Transverse colon (tissue), 4 donors: ENCODE measurements around the gene KCNQ4. TPM values are rescaled to one million over a fixed set of nuclear protein-coding genes. Genes with fewer than 3 reads are reported as not detected.

Source experiments
- DNase-seq: peaks from one replicate; pipeline ENCODE4 v3.0.0-alpha.2; 2019
- H3K27ac ChIP-seq, 4 donors: fragments of 200-600 bp; sonication (generic); 2 replicates each; pipeline ENCODE4 v1.5.1; 2016 to 2018; ENCODE audit warnings: inconsistent platforms in 4 of 4
- H3K27me3 ChIP-seq: fragments of 200-600 bp; sonication (generic); 2 replicates; pipeline ENCODE4 v1.5.1; 2017; ENCODE audit warnings: inconsistent platforms
- H3K36me3 ChIP-seq, 4 donors: fragments of 200-600 bp; sonication (generic); 2 replicates each; pipeline ENCODE4 v1.5.1; 2017 to 2019; ENCODE audit warnings: inconsistent platforms in 4 of 4
- H3K4me1 ChIP-seq, 4 donors: fragments of 200-600 bp; sonication (generic); 2 replicates each; pipeline ENCODE4 v1.5.1; 2017 to 2020; ENCODE audit warnings: inconsistent platforms in 4 of 4
- H3K4me3 ChIP-seq, 4 donors: fragments of 200-600 bp; sonication (generic); 1 replicate in 1 of 4; 2 replicates in 3 of 4; pipeline versions ENCODE4 v1.5.1 to v1.6.1; 2017 to 2019; ENCODE audit warnings: inconsistent platforms in 4 of 4
- H3K9me3 ChIP-seq, 2 donors: fragments of 200-600 bp; sonication (generic); 2 replicates each; pipeline ENCODE4 v1.5.1; 2017 to 2019; ENCODE audit warnings: inconsistent platforms in 2 of 2
- CTCF ChIP-seq, 5 experiments: fragments of 200-600 bp in 3 of 5; fragments of 450-650 bp in 2 of 5; sonication (generic) in 3 of 5; IDR thresholded peaks; 1 replicate in 2 of 5; 2 replicates in 3 of 5; pipeline ENCODE4 v1.5.1; 2016 to 2017; ENCODE audit warnings: antibody characterized with exemption in 5 of 5, inconsistent platforms in 3 of 5, mild to moderate bottlenecking in 2 of 5, moderate library complexity in 1 of 5
- EP300 ChIP-seq: sonication (generic); formaldehyde crosslinking; IDR thresholded peaks from one replicate; pipeline ENCODE4 v1.6.1; 2017; ENCODE audit warnings: antibody characterized with exemption, low read depth
- POLR2A ChIP-seq: fragments of 450-650 bp; IDR thresholded peaks from one replicate; pipeline ENCODE4 v1.6.1; 2016; ENCODE audit warnings: antibody characterized with exemption, mild to moderate bottlenecking, moderate library complexity
- POLR2AphosphoS5 ChIP-seq, 3 donors: sonication (generic); formaldehyde crosslinking; IDR thresholded peaks; one replicate each; pipeline ENCODE4 v1.6.1; 2016; ENCODE audit warnings: antibody characterized with exemption in 3 of 3
- WGBS, 2 donors: methylation state at CpG; one replicate each; pipeline ENCODE4 v1.1.5; 2018; ENCODE audit warnings: low coverage in 1 of 2; 5-methylcytosine and 5-hydroxymethylcytosine counted together
- in situ Hi-C, 4 donors: fragments of 200-750 bp; cut with MboI; loops; one replicate each; pipeline versions ENCODE4 v1.15.0 to v1.15.1; 2017; ENCODE audit warnings: low sequenced_read_pairs in 3 of 4, low pct_ligation_motif_present in 1 of 4, low pct_unique_long_range_greater_than_20kb in 1 of 4
- intact Hi-C: fragments of 100-400 bp; cut with DNase I; formaldehyde crosslinking; loops from one replicate; pipeline ENCODE4 v1.15.1; 2023; ENCODE audit warnings: low total_unique reads
- total RNA-seq, 4 donors: library from RNA; depleted of rRNA; stranded (reverse); fragments of >200 nt; gene quantifications; one replicate each; pipeline ENCODE4 v1.1.0, GENCODE V29; 2016

Gene KCNQ4
- total RNA-seq, 4 donors from 2014 or later: 3.1 to 33.7 (median 3.6) TPM

- H3K4me1 ChIP-seq: peaks cover 8 to 30% (median 18%) of the 10 kb centered on the region in 4 donors
Measured at GRCh38 chr1:40787737-40788560, 4.4 kb downstream of the KCNQ4 start.

GRCh38 chr1:40788561-40789341 is 5.2 kb downstream of the KCNQ4 start:
- in situ Hi-C loops: no loop called here
- H3K27ac ChIP-seq: peak overlapping the region in 3 of 4 donors; percentile 41 to 87 (median 58)

More at GRCh38 chr1:40787737-40788560, 4.4 kb downstream of the KCNQ4 start:
- intact Hi-C loops: no loop called here
- H3K36me3 ChIP-seq: no peaks in the 10 kb centered on the region
- WGBS, 2 donors: 84% methylated on average over 18 of the region's 19 CpGs; no CpG with 5 or more reads in 1 of the 2 donors
- H3K27ac ChIP-seq: peak overlapping the region; percentile 30 to 87 (median 44)
- H3K4me3 ChIP-seq: no peak overlapping the region
- H3K27me3 ChIP-seq: no peaks in the 10 kb centered on the region
- no peak for DNase-seq
- no peaks in the 10 kb centered on the region for H3K9me3 ChIP-seq
- in situ Hi-C loops: no loop called here
- no peak for TF ChIP-seq CTCF (IDR thresholded peaks at IDR 0.05)
- TF ChIP-seq POLR2A: no peak

GRCh38 chr1:40789342-40789598 is 5.7 kb downstream of the KCNQ4 start:
- no peak for TF ChIP-seq EP300
- TF ChIP-seq CTCF (IDR thresholded peaks at IDR 0.05): no peak

More at GRCh38 chr1:40788561-40789341, 5.2 kb downstream of the KCNQ4 start:
- 72 to 88% methylated on average over 3 to 17 of the region's 17 CpGs for WGBS, 2 donors
- no peak for DNase-seq
- TF ChIP-seq EP300 (no peak), CTCF (IDR thresholded peaks at IDR 0.05) (no peak), POLR2A (no peak), POLR2AphosphoS5 (IDR thresholded peaks at IDR 0.05) (no peak)
- no peaks in the 10 kb centered on the region for H3K27me3 ChIP-seq
- H3K4me1 ChIP-seq: peaks cover 8 to 27% (median 14%) of the 10 kb centered on the region in 4 donors
- H3K4me3 ChIP-seq: no peak overlapping the region
- intact Hi-C loops: no loop called here
- H3K36me3 ChIP-seq: no peaks in the 10 kb centered on the region
- H3K9me3 ChIP-seq: no peaks in the 10 kb centered on the region

GRCh38 chr1:40789661-40790430 is 6.3 kb downstream of the KCNQ4 start:
- Histone ChIP-seq H3K4me3 (no peak overlapping the region), H3K4me1 (peaks cover 5 to 20% (median 9%) of the 10 kb centered on the region in 4 donors), H3K27ac (peak overlapping the region in 3 of 4 donors; percentile 41 to 87 (median 58)), H3K9me3 (no peaks in the 10 kb centered on the region), H3K36me3 (no peaks in the 10 kb centered on the region), H3K27me3 (no peaks in the 10 kb centered on the region)
- 77% methylated on average over 4 to 13 of the region's 13 CpGs for WGBS, 2 donors
- intact Hi-C loops: no loop called here
- TF ChIP-seq POLR2AphosphoS5 (IDR thresholded peaks at IDR 0.05): no peak
- TF ChIP-seq EP300: no peak
- no peak for TF ChIP-seq POLR2A
- no peak for TF ChIP-seq CTCF (IDR thresholded peaks at IDR 0.05)
- in situ Hi-C loops: no loop called here
- DNase-seq: no peak

More at GRCh38 chr1:40789342-40789598, 5.7 kb downstream of the KCNQ4 start:
- no peak for DNase-seq
- intact Hi-C loops: no loop called here
- no peak overlapping the region for H3K4me3 ChIP-seq
- H3K27ac ChIP-seq: peak overlapping the region in 3 of 4 donors; percentile 41 to 87 (median 58)
- H3K27me3 ChIP-seq: no peaks in the 10 kb centered on the region
- H3K4me1 ChIP-seq: peaks cover 8 to 26% (median 12%) of the 10 kb centered on the region in 4 donors
- in situ Hi-C loops: no loop called here
- no peaks in the 10 kb centered on the region for H3K36me3 ChIP-seq
- WGBS, 2 donors: 50 to 73% methylated on average over 1 to 2 of the region's 2 CpGs
- H3K9me3 ChIP-seq: no peaks in the 10 kb centered on the region
